B cell (primary cell): ENCODE measurements around the gene B3GALT6. TPM values are rescaled to one million over a fixed set of nuclear protein-coding genes. Genes with fewer than 3 reads are reported as not detected.

ENCODE experiments used
- ATAC-seq: fragments of 200-7000 bp; cut with Tn5 transposase; one replicate; pipeline ENCODE4 v1.10.0; 2021; ENCODE audit warnings: low read depth, mild to moderate bottlenecking, moderate number of reproducible peaks, moderate library complexity
- CTCF ChIA-PET: fragments of 350-600 bp; sonication (Branson Sonifier 250); formaldehyde crosslinking; loops from one replicate; lab custom pipeline; 2021; ENCODE audit warnings: antibody characterized with exemption, inconsistent platforms; lab: Charles Lee
- POLR2A ChIA-PET: fragments of 350-600 bp; sonication (Branson Sonifier 250); formaldehyde crosslinking; loops from one replicate; lab custom pipeline; 2021; ENCODE audit warnings: antibody characterized with exemption; lab: Charles Lee
- DNase-seq: peaks from one replicate; pipeline ENCODE4 v3.0.0; 2013
- H2AFZ ChIP-seq: 2 replicates; pipeline ENCODE4 v1.6.1; 2012; ENCODE audit warnings: mild to moderate bottlenecking, low read depth, low read length; ENCODE audit not compliant: insufficient read depth, poor library complexity, severe bottlenecking
- H3K27ac ChIP-seq, 2 donors: 1 replicate in 1 of 2; 2 replicates in 1 of 2; pipeline ENCODE4 v1.5.1; 2012 to 2013; ENCODE audit warnings: low read length in 2 of 2, mild to moderate bottlenecking in 2 of 2, moderate library complexity in 1 of 2
- H3K27me3 ChIP-seq, 4 experiments: fragments of 200-600 bp in 1 of 4; sonication (generic) in 1 of 4; replicated peaks in 1 of 4; 1 replicate in 2 of 4; 2 replicates in 2 of 4; pipeline versions ENCODE4 v1.6.1 to v1.7.0; 2013 to 2016; ENCODE audit warnings: low read length in 3 of 4, mild to moderate bottlenecking in 2 of 4, mixed read lengths in 1 of 4, moderate library complexity in 1 of 4; ENCODE audit not compliant: insufficient read depth in 4 of 4, control insufficient read depth in 3 of 4; ENCODE audit errors: control extremely low read depth in 1 of 4
- H3K36me3 ChIP-seq, 2 experiments: replicated peaks in 1 of 2; 1 replicate in 1 of 2; 2 replicates in 1 of 2; pipeline versions ENCODE4 v1.6.1 to v1.7.1; 2013; ENCODE audit warnings: low read length in 1 of 2; ENCODE audit not compliant: insufficient read depth in 2 of 2, control insufficient read depth in 1 of 2; ENCODE audit errors: control extremely low read depth in 1 of 2, extremely low read depth in 1 of 2
- H3K4me1 ChIP-seq, 2 donors: fragments of 200-600 bp in 1 of 2; sonication (generic) in 1 of 2; 1 replicate in 1 of 2; 2 replicates in 1 of 2; pipeline versions ENCODE4 v1.5.1 to v1.6.1; 2013 to 2017; ENCODE audit warnings: low read length in 2 of 2; ENCODE audit not compliant: control insufficient read depth in 2 of 2, insufficient read depth in 2 of 2
- H3K4me2 ChIP-seq: replicated peaks from 2 replicates; pipeline ENCODE3; 2012; ENCODE audit warnings: mild to moderate bottlenecking, low read depth, low read length; ENCODE audit not compliant: poor library complexity, severe bottlenecking
- H3K4me3 ChIP-seq, 5 experiments: fragments of 200-600 bp in 1 of 5; sonication (generic) in 1 of 5; 1 replicate in 3 of 5; 2 replicates in 2 of 5; pipeline versions ENCODE4 v1.5.1 to v1.7.0; 2011 to 2016; ENCODE audit warnings: low read length in 4 of 5, mild to moderate bottlenecking in 4 of 5, low read depth in 2 of 5, control low read depth in 1 of 5, moderate library complexity in 1 of 5; ENCODE audit not compliant: insufficient read depth in 1 of 5; ENCODE audit errors: control extremely low read depth in 1 of 5, extremely low read depth in 1 of 5
- H3K79me2 ChIP-seq: fragments of 200-600 bp; sonication (generic); one replicate; pipeline ENCODE4 v1.6.0; 2016; ENCODE audit warnings: low read length; ENCODE audit not compliant: control insufficient read depth, insufficient read depth
- H3K9ac ChIP-seq: fragments of 200-600 bp; sonication (generic); 2 replicates; pipeline ENCODE4 v1.6.1; 2017; ENCODE audit warnings: mild to moderate bottlenecking, low read length, moderate library complexity
- H3K9me3 ChIP-seq, 3 donors: one replicate each; pipeline versions ENCODE4 v1.6.1 to v1.7.1; 2013; ENCODE audit warnings: low read length in 2 of 3; ENCODE audit not compliant: control insufficient read depth in 2 of 3, insufficient read depth in 1 of 3; ENCODE audit errors: control extremely low read depth in 1 of 3
- H4K20me1 ChIP-seq: 2 replicates; pipeline ENCODE4 v1.6.0; 2012; ENCODE audit warnings: mild to moderate bottlenecking, low read length; ENCODE audit not compliant: insufficient read depth, control insufficient read depth, poor library complexity, severe bottlenecking
- H3K27ac Mint-ChIP-seq: one replicate; pipeline ENCODE4 v1.8.0; 2021; ENCODE audit warnings: mixed read lengths
- H3K27me3 Mint-ChIP-seq: one replicate; pipeline ENCODE4 v1.8.0; 2021; ENCODE audit warnings: mixed read lengths
- H3K4me1 Mint-ChIP-seq: one replicate; pipeline ENCODE4 v1.8.0; 2021; ENCODE audit warnings: mixed read lengths
- H3K4me3 Mint-ChIP-seq: one replicate; pipeline ENCODE4 v1.8.0; 2021; ENCODE audit warnings: mixed read lengths
- H3K9me3 Mint-ChIP-seq: one replicate; pipeline ENCODE4 v1.8.0; 2022; ENCODE audit warnings: mixed read lengths; ENCODE audit not compliant: insufficient read depth
- EZH2 ChIP-seq: IDR thresholded peaks from 2 replicates; pipeline ENCODE4 v1.6.1; 2012; ENCODE audit warnings: borderline replicate concordance, low read depth, mild to moderate bottlenecking, moderate library complexity, low read length; ENCODE audit not compliant: insufficient read depth, poor library complexity, severe bottlenecking
- WGBS: methylation state at CpG from one replicate; pipeline ENCODE4 v1.1.5; 2013; ENCODE audit warnings: missing lambda C conversion rate; ENCODE audit not compliant: insufficient coverage; 5-methylcytosine and 5-hydroxymethylcytosine counted together
- intact Hi-C: fragments of 100-400 bp; cut with micrococcal nuclease; formaldehyde crosslinking; loops from one replicate; pipeline ENCODE4 v1.10.0; 2022
- polyA minus RNA-seq: library from RNA; depleted of rRNA, polyadenylated mRNA; stranded (reverse); fragments of >200 nt; gene quantifications from 2 replicates; pipeline ENCODE4 v1.2.3, GENCODE V29; 2012
- polyA plus RNA-seq: library from polyadenylated mRNA; depleted of rRNA; stranded (reverse); fragments of >200 nt; gene quantifications from 2 replicates; pipeline ENCODE4 v1.2.3, GENCODE V29; 2012
- total RNA-seq, 2 donors: library from RNA; stranded (reverse); fragments of 120-200 nt in 1 of 2; gene quantifications; 1 replicate in 1 of 2; 2 replicates in 1 of 2; pipeline versions ENCODE4 v1.2.3 to v1.2.4, GENCODE V29; 2013 to 2022
- TF ChIP-seq, protein P1 (sequence below): fragments of 200-600 bp; IDR thresholded peaks from one replicate; pipeline ENCODE4 v1.8.0; 2022; ENCODE audit warnings: antibody characterized with exemption, mild to moderate bottlenecking

Gene B3GALT6
- total RNA-seq (21.0 TPM in 2 replicates), polyA plus RNA-seq (4.7 and 5.9 TPM in 2 replicates), polyA minus RNA-seq (35.0 and 39.3 TPM in 2 replicates)
- total RNA-seq (2013), result 16.6 TPM

DNA sequence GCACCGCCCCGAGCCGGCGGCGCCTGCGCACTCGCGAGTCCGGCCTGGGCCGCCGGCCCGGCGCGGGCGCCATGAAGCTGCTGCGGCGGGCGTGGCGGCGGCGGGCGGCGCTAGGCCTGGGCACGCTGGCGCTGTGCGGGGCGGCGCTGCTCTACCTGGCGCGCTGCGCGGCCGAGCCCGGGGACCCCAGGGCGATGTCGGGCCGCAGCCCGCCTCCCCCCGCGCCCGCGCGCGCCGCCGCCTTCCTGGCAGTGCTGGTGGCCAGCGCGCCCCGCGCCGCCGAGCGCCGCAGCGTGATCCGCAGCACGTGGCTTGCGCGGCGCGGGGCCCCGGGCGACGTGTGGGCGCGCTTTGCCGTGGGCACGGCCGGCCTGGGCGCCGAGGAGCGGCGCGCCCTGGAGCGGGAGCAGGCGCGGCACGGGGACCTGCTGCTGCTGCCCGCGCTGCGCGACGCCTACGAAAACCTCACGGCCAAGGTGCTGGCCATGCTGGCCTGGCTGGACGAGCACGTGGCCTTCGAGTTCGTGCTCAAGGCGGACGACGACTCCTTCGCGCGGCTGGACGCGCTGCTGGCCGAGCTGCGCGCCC is at the start of gene B3GALT6:
Gene B3GALT6 (plus strand): TSS at position 30 of the 588 bp plus-strand sequence. CDS start 42 bp downstream, at position 72.
- Mint-ChIP-seq H3K27ac (peak within 1 kb of the TSS; percentile 84), H3K4me3 (peak within 1 kb of the TSS; percentile 93), H3K27me3 (no peaks in the 10 kb centered on the region), H3K4me1 (peaks cover 35% of the 10 kb centered on the region), H3K9me3 (no peaks in the 10 kb centered on the region)
- Histone ChIP-seq H3K79me2 (peaks cover 67% of the 10 kb centered on the region), H3K36me3 (peaks cover 0 to 24% of the 10 kb centered on the region in 2 experiments), H4K20me1 (peaks cover 69% of the 10 kb centered on the region), H3K4me1 (peaks cover 26 to 32% of the 10 kb centered on the region in 2 donors), H3K27ac (peak within 1 kb of the TSS; percentile 29 to 91), H3K9ac (peak within 1 kb of the TSS; percentile 96), H3K4me2 (peak within 1 kb of the TSS; percentile 92), H2AFZ (peak within 1 kb of the TSS; percentile 86), H3K4me3 (peak within 1 kb of the TSS; percentile 86 to 98 (median 90)), H3K9me3 (no peaks in the 10 kb centered on the region), H3K27me3 (no peaks in the 10 kb centered on the region)
- 10% methylated on average over 100 of the region's 100 CpGs for WGBS
- DNase-seq, result no peak
- ATAC-seq, result no peak
- intact Hi-C loops, result loop anchor here (1.0 to 10.0 kb wide), 4 partner anchors 24 to 198 kb away; partner anchors contain the start of genes ACAP3, C1orf159 and PUSL1
- ChIA-PET CTCF (interaction anchor here (2.3 kb wide), 2 partner anchors 18 to 113 kb away, joined by 5 read pairs; no protein-coding TSS in a partner anchor), POLR2A (interaction anchor here (1.0 kb wide), 1 partner anchor 116 kb away, joined by 3 read pairs; the partner anchor contains the start of gene C1orf159)
- no peak for TF ChIP-seq EZH2

DNA sequence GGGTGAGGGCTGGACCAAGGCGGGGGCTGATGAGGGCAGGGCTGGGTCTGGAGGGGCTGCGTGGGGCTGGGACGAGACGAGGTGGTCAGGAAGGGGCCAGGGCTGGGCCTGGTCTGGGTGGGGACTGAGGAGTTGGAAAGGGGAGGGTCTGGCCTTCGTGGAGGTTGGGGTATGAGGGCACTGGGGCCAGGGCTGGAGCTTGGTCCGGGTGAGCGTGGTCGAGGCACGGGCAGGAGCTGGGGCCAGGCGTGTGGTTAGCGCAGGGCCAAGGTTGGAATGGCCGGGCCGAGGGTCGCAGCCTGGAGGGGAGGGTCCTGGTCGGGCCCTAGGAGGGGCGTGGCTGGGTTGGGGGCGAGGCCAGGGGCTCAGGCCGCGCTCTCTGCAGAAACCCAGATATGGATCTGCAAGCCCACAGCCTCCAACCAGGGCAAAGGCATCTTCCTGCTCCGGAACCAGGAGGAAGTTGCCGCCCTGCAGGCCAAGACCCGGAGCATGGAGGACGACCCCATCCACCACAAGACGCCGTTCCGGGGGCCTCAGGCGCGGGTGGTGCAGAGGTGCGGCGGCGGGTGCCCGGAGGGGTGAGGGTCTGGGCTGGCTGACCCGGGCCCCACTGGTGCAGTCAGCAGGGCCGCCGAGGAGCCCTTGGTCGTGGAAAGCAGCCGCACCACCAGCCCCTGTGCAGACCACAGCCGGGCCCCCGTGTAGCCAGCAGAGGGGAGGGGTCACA is 49.4 kb upstream of the B3GALT6 start:
- H3K9ac ChIP-seq, result no peak overlapping the region
- no peaks in the 10 kb centered on the region for H3K79me2 ChIP-seq
- H3K27ac ChIP-seq, result no peak overlapping the region
- ATAC-seq, result no peak
- ChIA-PET CTCF (no interaction called here), POLR2A (no interaction called here)
- H3K27me3 Mint-ChIP-seq, result peaks cover 9% of the 10 kb centered on the region
- WGBS, result 52% methylated on average over 23 of the region's 39 CpGs
- H3K27ac Mint-ChIP-seq, result no peak overlapping the region
- no peak for DNase-seq
- no peak overlapping the region for H2AFZ ChIP-seq
- H3K4me3 ChIP-seq, result no peak overlapping the region
- TF ChIP-seq, protein P1, sequence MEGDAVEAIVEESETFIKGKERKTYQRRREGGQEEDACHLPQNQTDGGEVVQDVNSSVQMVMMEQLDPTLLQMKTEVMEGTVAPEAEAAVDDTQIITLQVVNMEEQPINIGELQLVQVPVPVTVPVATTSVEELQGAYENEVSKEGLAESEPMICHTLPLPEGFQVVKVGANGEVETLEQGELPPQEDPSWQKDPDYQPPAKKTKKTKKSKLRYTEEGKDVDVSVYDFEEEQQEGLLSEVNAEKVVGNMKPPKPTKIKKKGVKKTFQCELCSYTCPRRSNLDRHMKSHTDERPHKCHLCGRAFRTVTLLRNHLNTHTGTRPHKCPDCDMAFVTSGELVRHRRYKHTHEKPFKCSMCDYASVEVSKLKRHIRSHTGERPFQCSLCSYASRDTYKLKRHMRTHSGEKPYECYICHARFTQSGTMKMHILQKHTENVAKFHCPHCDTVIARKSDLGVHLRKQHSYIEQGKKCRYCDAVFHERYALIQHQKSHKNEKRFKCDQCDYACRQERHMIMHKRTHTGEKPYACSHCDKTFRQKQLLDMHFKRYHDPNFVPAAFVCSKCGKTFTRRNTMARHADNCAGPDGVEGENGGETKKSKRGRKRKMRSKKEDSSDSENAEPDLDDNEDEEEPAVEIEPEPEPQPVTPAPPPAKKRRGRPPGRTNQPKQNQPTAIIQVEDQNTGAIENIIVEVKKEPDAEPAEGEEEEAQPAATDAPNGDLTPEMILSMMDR, result no peak
- TF ChIP-seq EZH2, result no peak
- no peaks in the 10 kb centered on the region for H3K9me3 Mint-ChIP-seq
- H3K4me3 Mint-ChIP-seq, result no peak overlapping the region
- H3K9me3 ChIP-seq, result peaks cover 0 to 3% (median 0%) of the 10 kb centered on the region in 3 donors
- H3K4me1 ChIP-seq, result peaks cover 8 to 15% of the 10 kb centered on the region in 2 donors
- H3K4me1 Mint-ChIP-seq, result peaks cover 17% of the 10 kb centered on the region
- intact Hi-C loops, result no loop called here
- no peak overlapping the region for H3K4me2 ChIP-seq
- peaks cover 0 to 40% (median 14%) of the 10 kb centered on the region in 4 experiments for H3K27me3 ChIP-seq
- no peaks in the 10 kb centered on the region for H3K36me3 ChIP-seq
- H4K20me1 ChIP-seq, result no peaks in the 10 kb centered on the region
